Stimulated activated CD4-positive, alpha-beta T cell treated with anti-CD3 and anti-CD28 coated beads, Interleukin-4, amount 100 ng/mL, for 24 hours (primary cell): Measurements from ENCODE around the gene TBR1.

Experiments used
- DNase-seq: peaks from one replicate; pipeline ENCODE4 v3.0.0-alpha.2; 2020

The TBR1 gene

GRCh38 chr2:161430386-161430785 is 14.3 kb downstream of the TBR1 start:
- DNase-seq, result no peak

DNA sequence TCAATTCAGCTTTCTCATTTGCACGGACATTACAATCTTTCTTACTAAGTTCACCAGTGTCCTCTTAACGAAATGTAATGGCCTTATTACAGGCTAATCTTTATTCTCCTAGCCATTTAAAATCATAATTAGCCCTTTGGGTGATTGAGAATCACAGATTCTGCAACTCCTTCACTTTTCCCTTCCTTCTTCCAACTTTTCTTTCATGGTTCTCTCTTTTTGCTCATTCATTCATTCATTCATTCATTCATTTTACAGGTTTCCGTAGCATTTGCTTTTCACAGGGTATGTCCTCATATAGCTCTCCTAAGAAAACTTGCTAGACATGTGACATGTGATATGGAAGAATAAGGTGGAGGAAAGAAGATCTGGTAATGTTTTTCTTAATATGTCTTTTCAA is 16.0 kb downstream of the TBR1 start:
- DNase-seq, result no peak

DNA sequence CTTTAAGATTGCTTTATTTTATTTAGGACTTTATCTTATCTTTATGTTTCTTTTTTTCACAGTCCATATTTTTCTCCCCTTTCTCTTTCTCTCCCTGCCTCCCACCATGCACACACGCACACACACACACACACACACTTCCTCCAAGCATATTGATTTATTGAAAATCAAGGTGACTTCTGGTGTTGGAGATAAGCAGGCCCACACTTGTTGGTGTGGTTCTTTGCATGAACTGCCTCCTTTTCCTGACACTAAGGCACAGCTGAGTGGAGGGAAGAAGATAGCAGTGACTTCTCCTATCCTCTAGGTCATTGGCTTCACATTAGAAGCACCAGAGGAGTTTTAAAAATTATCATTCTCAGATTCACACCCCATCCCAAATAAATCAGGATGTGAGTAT is 18.0 kb downstream of the TBR1 start:
- no peak for DNase-seq

GRCh38 chr2:161436411-161436810 is 20.3 kb downstream of the TBR1 start:
- no peak for DNase-seq

- DNase-seq, result no peak
Measured at GRCh38 chr2:161438598-161438997, 22.5 kb downstream of the TBR1 start.

DNA sequence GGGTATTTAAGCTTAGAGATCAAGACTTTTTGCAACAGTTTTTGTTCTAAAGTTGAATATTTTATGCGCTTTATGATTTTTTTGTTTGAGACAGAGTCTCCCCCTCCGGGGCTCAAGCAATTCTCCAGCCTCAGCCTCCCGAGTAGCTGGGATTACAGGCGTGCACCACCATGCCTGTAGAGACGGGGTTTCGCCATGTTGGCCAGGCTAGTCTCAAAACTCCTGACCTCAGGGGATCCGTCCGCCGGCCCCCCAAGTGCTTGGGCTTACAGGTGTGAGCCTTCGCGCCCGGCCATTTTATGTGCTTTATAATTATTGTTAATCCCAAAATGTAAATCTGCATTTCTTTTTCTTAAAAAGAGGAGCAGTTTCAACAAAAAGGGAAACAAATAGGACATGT is 29.0 kb downstream of the TBR1 start:
- DNase-seq, result no peak

GRCh38 chr2:161448431-161448830 is 32.3 kb downstream of the TBR1 start:
- no peak for DNase-seq

DNA sequence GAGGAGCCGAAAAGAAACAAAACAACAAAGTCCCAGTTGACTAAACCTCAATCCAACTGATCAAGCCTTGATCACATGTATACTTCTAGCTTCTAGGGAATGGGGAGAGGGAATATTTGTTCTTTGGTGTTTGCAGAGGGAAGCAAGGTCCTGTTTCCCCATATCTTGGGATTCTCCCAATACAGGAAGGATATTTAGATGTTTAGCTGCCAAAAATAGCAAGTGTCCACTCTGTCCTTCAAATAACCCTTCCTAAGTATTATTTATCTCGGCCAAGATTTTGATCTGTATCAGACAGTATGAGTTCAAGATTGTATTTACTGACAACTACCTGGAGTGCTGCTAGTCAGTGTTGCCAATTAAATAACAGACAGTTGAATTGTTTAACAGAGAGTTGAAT is 55.5 kb downstream of the TBR1 start:
- DNase-seq, result no peak

- no peak for DNase-seq
Measured at GRCh38 chr2:161474920-161475319, 58.8 kb downstream of the TBR1 start.
